Measurements from ENCODE around the gene GNB1L. TPM values are rescaled to one million over a fixed set of nuclear protein-coding genes. Genes with fewer than 3 reads are reported as not detected.

The GNB1L gene
- total and polyA plus RNA-seq, 10 of the 15 experiments (the other 5 are each of a cell fraction or from before 2014, with no cell fraction given), result 0.21 to 19.4 (median 6.8) TPM

- no peak for DNase-seq (ENCODE audit: low read depth, low spot score)
- no peak overlapping the region for H3K27ac ChIP-seq (ENCODE audit: control insufficient read depth, insufficient read depth)
- no peak for FAIRE-seq
- H3K9me3 ChIP-seq (replicated peaks; ENCODE audit: control insufficient read depth, insufficient read depth, low read length), result no peaks in the 10 kb centered on the region
- peaks cover 3 to 17% of the 10 kb centered on the region in 2 experiments; a peak in 3 of 4 replicates for H3K27me3 ChIP-seq (replicated peaks in 1 of 2; ENCODE audit: control insufficient read depth in 2 of 2, insufficient read depth in 2 of 2, low read length in 1 of 2)
- TF ChIP-seq CBFB (IDR thresholded peaks at IDR 0.05; ENCODE audit: low read depth), result no peak
- 0 out of 2 replicates have a peak, but pooled peaks have one; percentile 35 for TF ChIP-seq EZH2 (IDR thresholded peaks at IDR 0.05; ENCODE audit: borderline replicate concordance, control insufficient read depth, low read depth, low read length)
- H3K4me1 ChIP-seq (ENCODE audit: control insufficient read depth, insufficient read depth, low read length), result no peaks in the 10 kb centered on the region
- ChIA-PET SMC1A (ENCODE audit: uncharacterized antibody, unreplicated experiment) (no interaction called here), CTCF (no interaction called here), RAD21 (ENCODE audit: unreplicated experiment) (no interaction called here), POLR2A (no interaction called here)
- H3K4me3 ChIP-seq, result no peak overlapping the region
- no peak overlapping the region for H3K9ac ChIP-seq (ENCODE audit: control insufficient read depth, insufficient read depth, low read length)
- ATAC-seq, result no peak
- H3K4me2 ChIP-seq (ENCODE audit: control insufficient read depth, insufficient read depth), result no peak overlapping the region
- intact Hi-C loops (cut with micrococcal nuclease; ENCODE audit: unreplicated experiment) (no loop called here), in situ Hi-C loops (cut with MboI) (no loop called here)
- no peak overlapping the region for H2AFZ ChIP-seq (ENCODE audit: control insufficient read depth, low read depth, low read length)
- BruUV-seq (replicated peaks), result no TSS peak
- no peaks in the 10 kb centered on the region for H3K36me3 ChIP-seq (ENCODE audit: control insufficient read depth in 2 of 2, insufficient read depth in 2 of 2, low read length in 1 of 2)
- WGBS (ENCODE audit: insufficient coverage, insufficient replicate concordance, low lambda C conversion rate, missing lambda C conversion rate), result 14% methylated on average over 29 of the region's 83 CpGs
- H3K79me2 ChIP-seq (ENCODE audit: control insufficient read depth, insufficient read depth, low read length), result no peaks in the 10 kb centered on the region
- H4K20me1 ChIP-seq (ENCODE audit: control insufficient read depth, insufficient read depth), result no peaks in the 10 kb centered on the region
Measured at GRCh38 chr22:19765477-19766239, 89.0 kb downstream of the GNB1L start.

GRCh38 chr22:19764636-19765476, 89.8 kb downstream of the GNB1L start:
- Histone ChIP-seq H3K36me3 (ENCODE audit: control insufficient read depth in 2 of 2, insufficient read depth in 2 of 2, low read length in 1 of 2) (no peaks in the 10 kb centered on the region), H3K9ac (ENCODE audit: control insufficient read depth, insufficient read depth, low read length) (no peak overlapping the region), H3K4me2 (ENCODE audit: control insufficient read depth, insufficient read depth) (no peak overlapping the region), H3K4me3 (no peak overlapping the region), H3K27me3 (replicated peaks in 1 of 2; ENCODE audit: control insufficient read depth in 2 of 2, insufficient read depth in 2 of 2, low read length in 1 of 2) (peaks cover 4 to 16% of the 10 kb centered on the region in 2 experiments), H3K79me2 (ENCODE audit: control insufficient read depth, insufficient read depth, low read length) (no peaks in the 10 kb centered on the region), H3K9me3 (replicated peaks; ENCODE audit: control insufficient read depth, insufficient read depth, low read length) (no peaks in the 10 kb centered on the region), H3K27ac (ENCODE audit: control insufficient read depth, insufficient read depth) (no peak overlapping the region), H3K4me1 (ENCODE audit: control insufficient read depth, insufficient read depth, low read length) (no peaks in the 10 kb centered on the region), H4K20me1 (ENCODE audit: control insufficient read depth, insufficient read depth) (no peaks in the 10 kb centered on the region), H2AFZ (ENCODE audit: control insufficient read depth, low read depth, low read length) (no peak overlapping the region)
- TF ChIP-seq NFYA (IDR thresholded peaks at IDR 0.05; ENCODE audit: borderline replicate concordance, low read depth, low read length) (no peak), CTCF (IDR thresholded peaks at IDR 0.05 in 2 of 3, conservative IDR thresholded peaks at IDR 0.05 in 1 of 3; ENCODE audit: control insufficient read depth in 2 of 3, extremely low read depth in 1 of 3, insufficient read depth in 1 of 3, low read depth in 3 of 3, low read length in 3 of 3) (no peak), ATF3 (IDR thresholded peaks at IDR 0.05; ENCODE audit: borderline replicate concordance, extremely low read depth, low read depth, low read length) (no peak), YY1 (IDR thresholded peaks at IDR 0.05; ENCODE audit: low read depth, low read length) (no peak), ZBED1 (IDR thresholded peaks at IDR 0.05; ENCODE audit: borderline replicate concordance) (no peak)
- BruUV-seq (replicated peaks), result no TSS peak
- ChIA-PET CTCF (no interaction called here), RAD21 (ENCODE audit: unreplicated experiment) (no interaction called here), SMC1A (ENCODE audit: uncharacterized antibody, unreplicated experiment) (no interaction called here), POLR2A (no interaction called here)
- FAIRE-seq (no peak), DNase-seq (ENCODE audit: low read depth, low spot score) (no peak), ATAC-seq (no peak)
- intact Hi-C loops (cut with micrococcal nuclease; ENCODE audit: unreplicated experiment), result no loop called here
- in situ Hi-C loops (cut with MboI), result no loop called here
- WGBS (ENCODE audit: insufficient coverage, insufficient replicate concordance, low lambda C conversion rate, missing lambda C conversion rate), result 58% methylated on average over 25 of the region's 25 CpGs

All from GM12878 (cell line).